K562 (cell line): Measurements from ENCODE around the gene SIGLEC1. TPM values are rescaled to one million over a fixed set of nuclear protein-coding genes. Genes with fewer than 3 reads are reported as not detected.

Experiments used
- ARID1B ChIP-seq: fragments of 450-650 bp; IDR thresholded peaks from 2 replicates; pipeline ENCODE4 v1.6.1; 2016; ENCODE audit warnings: antibody characterized with exemption, mild to moderate bottlenecking, inconsistent platforms
- CEBPG ChIP-seq, 3 experiments: fragments of 200-800 bp in 1 of 3; sonication (Bioruptor generic) in 1 of 3; sonication (generic) in 1 of 3; formaldehyde crosslinking in 1 of 3; IDR thresholded peaks in 2 of 3; conservative IDR thresholded peaks in 1 of 3; 2 replicates each; pipeline versions ENCODE4 v1.6.1 to v1.8.0; 2016 to 2022; ENCODE audit warnings: missing compliant biosample characterization in 2 of 3, missing genetic modification characterization in 2 of 3, mild to moderate bottlenecking in 1 of 3, missing genetic modification reagents in 1 of 3
- ETS1 ChIP-seq: conservative IDR thresholded peaks from 2 replicates; pipeline ENCODE4 v1.6.1; 2011; ENCODE audit warnings: low read depth, mild to moderate bottlenecking, low read length; ENCODE audit not compliant: control insufficient read depth
- HES1 ChIP-seq: fragments of 450-650 bp; IDR thresholded peaks from 2 replicates; pipeline ENCODE4 v1.6.1; 2016; ENCODE audit warnings: low read depth, mild to moderate bottlenecking, moderate library complexity
- JUNB ChIP-seq: fragments of 450-650 bp; formaldehyde crosslinking; conservative IDR thresholded peaks from 2 replicates; pipeline ENCODE4 v1.4.0; 2020; ENCODE audit warnings: mild to moderate bottlenecking
- NR1H2 ChIP-seq: sonication (generic); formaldehyde crosslinking; IDR thresholded peaks from 2 replicates; pipeline ENCODE4 v1.4.0; 2020; ENCODE audit warnings: mild to moderate bottlenecking, missing genetic modification reagents
- OTX1 ChIP-seq: fragments of 450-650 bp; formaldehyde crosslinking; IDR thresholded peaks from 2 replicates; pipeline ENCODE4 v1.4.0; 2022; ENCODE audit warnings: mild to moderate bottlenecking
- RBM34 ChIP-seq: fragments of 200-400 bp; formaldehyde crosslinking; IDR thresholded peaks from 2 replicates; pipeline ENCODE4 v1.6.1; 2018; ENCODE audit warnings: low read length, borderline replicate concordance; ENCODE audit not compliant: insufficient read depth
- SIN3B ChIP-seq: fragments of 450-650 bp; IDR thresholded peaks from 2 replicates; pipeline ENCODE4 v1.6.1; 2017; ENCODE audit warnings: low read depth, mild to moderate bottlenecking, moderate library complexity
- SMARCC2 ChIP-seq: fragments of 450-650 bp; IDR thresholded peaks from 2 replicates; pipeline ENCODE4 v1.6.1; 2017; ENCODE audit warnings: antibody characterized with exemption, moderate library complexity, mild to moderate bottlenecking, low read depth
- SRSF9 ChIP-seq: fragments of 200-400 bp; formaldehyde crosslinking; IDR thresholded peaks from 2 replicates; pipeline ENCODE4 v1.6.1; 2017; ENCODE audit warnings: low read depth, low read length, borderline replicate concordance
- ZNF589 ChIP-seq: fragments of 200-800 bp; sonication (Bioruptor generic); IDR thresholded peaks from 2 replicates; pipeline ENCODE4 v1.6.1; 2016; ENCODE audit warnings: low read depth, missing genetic modification characterization, missing compliant biosample characterization
- polyA plus RNA-seq, 8 experiments: library from polyadenylated mRNA; depleted of rRNA in 4 of 8; stranded (reverse) in 5 of 8; unstranded in 3 of 8; fragments of >200 nt; fragmentation: Nextera tagmentation in 2 of 8; fragmentation: Illumina TruSeq in 1 of 8; extraction: Ambion mirVana in 2 of 8; extraction: Trizol in 1 of 8; gene quantifications; 2 replicates each; pipeline versions ENCODE4 v1.2.1 to v1.2.3, GENCODE V29; 2011 to 2014; ENCODE audit warnings: inconsistent platforms in 1 of 8, missing spikeins in 1 of 8
- total RNA-seq, 7 experiments: library from RNA; depleted of rRNA in 6 of 7; stranded (reverse); fragments of >200 nt in 6 of 7; fragmentation: Illumina TruSeq in 2 of 7; extraction: Trizol in 2 of 7; gene quantifications; 2 replicates each; pipeline versions ENCODE4 v1.2.1 to v1.2.3, GENCODE V29; 2011 to 2021; ENCODE audit warnings: low replicate concordance in 1 of 7
- TF ChIP-seq, protein P1 (sequence below): sonication (generic); formaldehyde crosslinking; IDR thresholded peaks from 2 replicates; pipeline ENCODE4 v1.8.0; 2022; ENCODE audit warnings: missing genetic modification reagents, mild to moderate bottlenecking, borderline replicate concordance

The SIGLEC1 gene
- total and polyA plus RNA-seq, 9 of the 15 experiments (the other 6 are each of a cell fraction or from before 2014, with no cell fraction given), result 0.05 to 0.07 TPM; not detected in 7

- TF ChIP-seq ZNF589 (CRISPR knock-in tag) (no peak), JUNB (CRISPR knock-in tag) (no peak), ETS1 (no peak), ARID1B (no peak), RBM34 (no peak), SRSF9 (no peak), NR1H2 (CRISPR knock-in tag) (no peak), SIN3B (no peak), HES1 (no peak), CEBPG (CRISPR knock-in tag; IDR thresholded peaks at IDR 0.05) (no peak), CEBPG (tag; conservative IDR thresholded peaks at IDR 0.05 in 1 of 2, IDR thresholded peaks at IDR 0.05 in 1 of 2) (no peak), OTX1 (CRISPR knock-in tag) (no peak), SMARCC2 (no peak)
- TF ChIP-seq, protein P1, sequence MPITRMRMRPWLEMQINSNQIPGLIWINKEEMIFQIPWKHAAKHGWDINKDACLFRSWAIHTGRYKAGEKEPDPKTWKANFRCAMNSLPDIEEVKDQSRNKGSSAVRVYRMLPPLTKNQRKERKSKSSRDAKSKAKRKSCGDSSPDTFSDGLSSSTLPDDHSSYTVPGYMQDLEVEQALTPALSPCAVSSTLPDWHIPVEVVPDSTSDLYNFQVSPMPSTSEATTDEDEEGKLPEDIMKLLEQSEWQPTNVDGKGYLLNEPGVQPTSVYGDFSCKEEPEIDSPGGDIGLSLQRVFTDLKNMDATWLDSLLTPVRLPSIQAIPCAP (CRISPR knock-in tag), result no peak
Observed at GRCh38 chr20:3685341-3685740, 27.1 kb downstream of the SIGLEC1 start (continued).
